Measurements from ENCODE around the gene PHOSPHO1.

- no peak for TF ChIP-seq CTCF (IDR thresholded peaks at IDR 0.05; ENCODE audit: low read depth, low read length)
- no peak for TF ChIP-seq MAX (IDR thresholded peaks at IDR 0.05; ENCODE audit: low read depth, low read length)
- TF ChIP-seq POLR2A (IDR thresholded peaks at IDR 0.05; ENCODE audit: extremely low read depth, insufficient read length) = no peak
Measured at GRCh38 chr17:49204516-49204915, 26.1 kb downstream of the PHOSPHO1 start.

Data from NB4 (cell line).